HCT116 (cell line): ENCODE measurements around the gene PRR5L. TPM values are rescaled to one million over a fixed set of nuclear protein-coding genes. Genes with fewer than 3 reads are reported as not detected.

Experiments used
- ATAC-seq: fragments of 200-7000 bp; cut with Tn5 transposase; 2 replicates; pipeline ENCODE4 v1.9.1; 2020; ENCODE audit warnings: mild to moderate bottlenecking, moderate library complexity
- BruUV-seq: library from RNA; stranded (reverse); fragments of 400-500 nt; replicated peaks from 2 replicates; lab custom pipeline; 2021; lab: Mats Ljungman, UMichigan
- CTCF ChIA-PET: fragments of 300-600 bp; sonication (Branson Sonifier 250); formaldehyde crosslinking; loops from one replicate; lab custom pipeline; 2021; ENCODE audit warnings: antibody characterized with exemption; lab: Charles Lee
- POLR2A ChIA-PET: fragments of 300-600, 350-600 bp; sonication (Branson Sonifier 250); formaldehyde crosslinking; loops from one replicate; lab custom pipeline; 2021; ENCODE audit warnings: antibody characterized with exemption; lab: Charles Lee
- RAD21 ChIA-PET, 2 experiments: fragments of 300-600 bp; sonication (Branson Sonifier 250); formaldehyde crosslinking; loops; one replicate each; lab custom pipeline; 2023; ENCODE audit warnings: low total read pairs in 2 of 2; ENCODE audit not compliant: uncharacterized antibody in 2 of 2, unreplicated experiment in 2 of 2, low non-redundant PET in 1 of 2; lab: Charles Lee
- DNase-seq: peaks from one replicate; pipeline ENCODE4 v3.0.0-alpha.2; 2010; ENCODE audit warnings: low read depth, low spot score
- H2AFZ ChIP-seq: fragments of 200-600 bp; shearing (Covaris generic), sonication (generic); 2 replicates; pipeline ENCODE4 v1.6.1; 2017; ENCODE audit warnings: low read depth, mixed run types, mixed read lengths, antibody characterized with exemption, low read length; ENCODE audit not compliant: poor library complexity, severe bottlenecking
- H3K27ac ChIP-seq: 2 replicates; pipeline ENCODE4 v1.5.1; 2012; ENCODE audit warnings: low read depth, low read length
- H3K27me3 ChIP-seq: fragments of 200-600 bp; sonication (generic); 2 replicates; pipeline ENCODE4 v1.6.1; 2016; ENCODE audit warnings: mixed run types, low read length, mixed read lengths; ENCODE audit not compliant: insufficient read depth
- H3K36me3 ChIP-seq, 2 experiments: fragments of 200-500 bp in 1 of 2; fragments of 200-600 bp in 1 of 2; sonication (Bioruptor generic) in 1 of 2; sonication (generic) in 1 of 2; 2 replicates each; pipeline versions ENCODE4 v1.5.1 to v1.6.1; 2014 to 2016; ENCODE audit warnings: low read length in 2 of 2, inconsistent platforms in 1 of 2, mixed read lengths in 1 of 2, mixed run types in 1 of 2; ENCODE audit not compliant: insufficient read depth in 2 of 2, control insufficient read depth in 1 of 2
- H3K4me1 ChIP-seq, 2 experiments: fragments of 200-600 bp in 1 of 2; sonication (generic) in 1 of 2; 2 replicates each; pipeline versions ENCODE4 v1.5.1 to v1.6.1; 2012 to 2017; ENCODE audit warnings: low read length in 2 of 2, inconsistent platforms in 1 of 2, mild to moderate bottlenecking in 1 of 2, mixed read lengths in 1 of 2, mixed run types in 1 of 2, moderate library complexity in 1 of 2; ENCODE audit not compliant: insufficient read depth in 2 of 2, control insufficient read depth in 1 of 2
- H3K4me2 ChIP-seq: fragments of 200-600 bp; sonication (generic); 2 replicates; pipeline ENCODE4 v1.6.1; 2017; ENCODE audit warnings: mixed run types, low read length, mixed read lengths
- H3K4me3 ChIP-seq, 2 experiments: fragments of 200-600 bp in 1 of 2; sonication (generic) in 1 of 2; replicated peaks in 1 of 2; 2 replicates each; pipeline ENCODE4 v1.5.1; 2011 to 2016; ENCODE audit warnings: low read length in 2 of 2, control low read depth in 1 of 2, low read depth in 1 of 2, mild to moderate bottlenecking in 1 of 2, mixed read lengths in 1 of 2, mixed run types in 1 of 2
- H3K79me2 ChIP-seq: fragments of 200-600 bp; sonication (generic); 2 replicates; pipeline ENCODE4 v1.6.1; 2017; ENCODE audit warnings: mild to moderate bottlenecking, mixed run types, low read length, moderate library complexity, mixed read lengths; ENCODE audit not compliant: insufficient read depth
- H3K9ac ChIP-seq: fragments of 200-600 bp; sonication (generic); 2 replicates; pipeline ENCODE4 v1.6.1; 2016; ENCODE audit warnings: low read length, mixed read lengths
- H3K9me2 ChIP-seq: fragments of 200-600 bp; sonication (generic), shearing (Covaris generic); 2 replicates; pipeline ENCODE4 v1.6.1; 2017; ENCODE audit warnings: mixed run types, mild to moderate bottlenecking, moderate library complexity; ENCODE audit not compliant: insufficient read depth
- H3K9me3 ChIP-seq, 2 experiments: fragments of 200-500 bp in 1 of 2; fragments of 200-600 bp in 1 of 2; sonication (Bioruptor generic) in 1 of 2; sonication (generic) in 1 of 2; 2 replicates each; pipeline ENCODE4 v1.6.1; 2014 to 2017; ENCODE audit warnings: low read length in 2 of 2, mixed read lengths in 2 of 2, inconsistent platforms in 1 of 2, low read depth in 1 of 2, mild to moderate bottlenecking in 1 of 2, mixed run types in 1 of 2, moderate library complexity in 1 of 2; ENCODE audit not compliant: control insufficient read depth in 1 of 2, insufficient read depth in 1 of 2
- H4K20me1 ChIP-seq: fragments of 200-600 bp; sonication (generic), shearing (Covaris generic); 2 replicates; pipeline ENCODE4 v1.6.1; 2017; ENCODE audit warnings: mixed run types, mild to moderate bottlenecking, moderate library complexity; ENCODE audit not compliant: insufficient read depth
- ATF3 ChIP-seq: IDR thresholded peaks from 2 replicates; pipeline ENCODE4 v1.6.1; 2012
- CBX3 ChIP-seq: IDR thresholded peaks from 2 replicates; pipeline ENCODE4 v1.6.1; 2012; ENCODE audit warnings: low read depth
- CEBPB ChIP-seq: IDR thresholded peaks from 2 replicates; pipeline ENCODE4 v1.6.1; 2012; ENCODE audit warnings: low read depth
- CTCF ChIP-seq, 3 experiments: fragments of 200-600 bp in 1 of 3; sonication (generic) in 1 of 3; IDR thresholded peaks in 2 of 3; conservative IDR thresholded peaks in 1 of 3; 2 replicates each; pipeline ENCODE4 v1.5.1; 2012 to 2017; ENCODE audit warnings: low read depth in 2 of 3, low read length in 2 of 3, antibody characterized with exemption in 1 of 3, borderline replicate concordance in 1 of 3, control low read depth in 1 of 3, mild to moderate bottlenecking in 1 of 3, mixed read lengths in 1 of 3, mixed run types in 1 of 3, moderate library complexity in 1 of 3; ENCODE audit not compliant: insufficient read depth in 1 of 3
- EGR1 ChIP-seq: IDR thresholded peaks from 2 replicates; pipeline ENCODE4 v1.6.1; 2012; ENCODE audit warnings: low read depth
- ELF1 ChIP-seq: IDR thresholded peaks from 2 replicates; pipeline ENCODE4 v1.6.1; 2012; ENCODE audit warnings: low read depth, borderline replicate concordance
- EZH2 ChIP-seq: fragments of 200-600 bp; sonication (generic); IDR thresholded peaks from 2 replicates; pipeline ENCODE4 v1.6.1; 2017; ENCODE audit warnings: antibody characterized with exemption, mixed run types
- EZH2phosphoT487 ChIP-seq: fragments of 200-600 bp; IDR thresholded peaks from 2 replicates; pipeline ENCODE4 v1.6.1; 2018; ENCODE audit warnings: antibody characterized with exemption, borderline replicate concordance
- FOSL1 ChIP-seq: IDR thresholded peaks from 2 replicates; pipeline ENCODE4 v1.6.1; 2012; ENCODE audit warnings: low read depth
- POLR2A ChIP-seq: IDR thresholded peaks from 2 replicates; pipeline ENCODE4 v1.7.0; 2011; ENCODE audit warnings: borderline replicate concordance; ENCODE audit not compliant: insufficient read depth, insufficient read length; ENCODE audit errors: extremely low read depth
- POLR2AphosphoS5 ChIP-seq: IDR thresholded peaks from 2 replicates; pipeline ENCODE4 v1.6.1; 2011; ENCODE audit warnings: mild to moderate bottlenecking, low read depth, low read length, moderate library complexity
- SP1 ChIP-seq: IDR thresholded peaks from 2 replicates; pipeline ENCODE4 v1.6.1; 2012; ENCODE audit warnings: low read depth
- SRF ChIP-seq: IDR thresholded peaks from 2 replicates; pipeline ENCODE4 v1.6.1; 2012; ENCODE audit warnings: low read depth
- TCF7L2 ChIP-seq: IDR thresholded peaks from 2 replicates; pipeline ENCODE4 v1.7.0; 2011; ENCODE audit warnings: borderline replicate concordance, inconsistent platforms; ENCODE audit not compliant: insufficient read depth, insufficient read length; ENCODE audit errors: extremely low read depth
- YY1 ChIP-seq: IDR thresholded peaks from 2 replicates; pipeline ENCODE4 v1.6.1; 2011; ENCODE audit warnings: low read length, low read depth, moderate library complexity, mild to moderate bottlenecking; ENCODE audit not compliant: insufficient replicate concordance; ENCODE audit errors: extremely low read depth
- ZFX ChIP-seq: fragments of 450-650 bp; IDR thresholded peaks from 2 replicates; pipeline ENCODE4 v1.6.1; 2017
- ZNF274 ChIP-seq: fragments of 200-500 bp; sonication (Bioruptor generic); IDR thresholded peaks from 2 replicates; pipeline ENCODE4 v1.6.1; 2014; ENCODE audit warnings: mild to moderate bottlenecking, low read depth, low read length, inconsistent platforms
- intact Hi-C: fragments of 100-400 bp; cut with micrococcal nuclease; formaldehyde crosslinking; loops from 2 replicates; pipeline ENCODE4 v1.10.0; 2022
- total RNA-seq: library from RNA; stranded (reverse); gene quantifications from one replicate; pipeline ENCODE4 v1.2.1, GENCODE V29; 2021; ENCODE audit not compliant: unreplicated experiment

The PRR5L gene
- total RNA-seq, 1 experiment from 2014 or later: 0.47 TPM

- DNase-seq (no peak), ATAC-seq (no peak)
- POLR2A ChIA-PET: no interaction called here
- BruUV-seq: no TSS peak
- TF ChIP-seq TCF7L2 (no peak), FOSL1 (no peak), YY1 (no peak), EGR1 (no peak), POLR2AphosphoS5 (no peak), CBX3 (no peak), EZH2phosphoT487 (no peak), ELF1 (no peak), POLR2A (no peak), ATF3 (no peak), SRF (no peak), CEBPB (no peak), EZH2 (no peak), CTCF (IDR thresholded peaks at IDR 0.05 in 2 of 3, conservative IDR thresholded peaks at IDR 0.05 in 1 of 3; ENCODE audit: borderline replicate concordance in 1 of 3, insufficient read depth in 1 of 3, low read depth in 2 of 3, low read length in 2 of 3) (no peak), ZFX (no peak), SP1 (no peak), ZNF274 (no peak)
- H3K27ac ChIP-seq: no peak overlapping the region
- H3K4me3 ChIP-seq: no peak overlapping the region
- intact Hi-C loops: loop anchor here (10.0 kb wide), 1 partner anchor 873 kb away; the partner anchor contains the start of gene FJX1
- RAD21 ChIA-PET: no interaction called here
- CTCF ChIA-PET: interaction anchor here (0.6 to 1.3 kb wide), 2 partner anchors 9 to 1010 kb away, joined by 3 to 8 read pairs; no protein-coding TSS in a partner anchor
- H3K4me1 ChIP-seq: no peaks in the 10 kb centered on the region
- H3K9ac ChIP-seq: no peak overlapping the region
- H4K20me1 ChIP-seq: no peaks in the 10 kb centered on the region
- no peaks in the 10 kb centered on the region for H3K9me2 ChIP-seq
- H3K79me2 ChIP-seq: no peaks in the 10 kb centered on the region
- H3K27me3 ChIP-seq: no peaks in the 10 kb centered on the region
- no peaks in the 10 kb centered on the region for H3K9me3 ChIP-seq
- no peak overlapping the region for H3K4me2 ChIP-seq
- no peak overlapping the region for H2AFZ ChIP-seq
- peaks cover 8 to 25% of the 10 kb centered on the region in 2 experiments; a peak in 3 of 4 replicates for H3K36me3 ChIP-seq
Observed at GRCh38 chr11:36487619-36488018, 191.5 kb downstream of the PRR5L start.
